Putamen (tissue), 1 donor: Measurements from ENCODE around the gene ALAS1.

ENCODE experiments used
- DNase-seq: peaks from one replicate; pipeline ENCODE4 v3.0.0-alpha.2; 2016; ENCODE audit warnings: low spot score

The ALAS1 gene

GRCh38 chr3:52198643-52199608, 966 bp downstream of the ALAS1 start:
- no peak for DNase-seq

DNA sequence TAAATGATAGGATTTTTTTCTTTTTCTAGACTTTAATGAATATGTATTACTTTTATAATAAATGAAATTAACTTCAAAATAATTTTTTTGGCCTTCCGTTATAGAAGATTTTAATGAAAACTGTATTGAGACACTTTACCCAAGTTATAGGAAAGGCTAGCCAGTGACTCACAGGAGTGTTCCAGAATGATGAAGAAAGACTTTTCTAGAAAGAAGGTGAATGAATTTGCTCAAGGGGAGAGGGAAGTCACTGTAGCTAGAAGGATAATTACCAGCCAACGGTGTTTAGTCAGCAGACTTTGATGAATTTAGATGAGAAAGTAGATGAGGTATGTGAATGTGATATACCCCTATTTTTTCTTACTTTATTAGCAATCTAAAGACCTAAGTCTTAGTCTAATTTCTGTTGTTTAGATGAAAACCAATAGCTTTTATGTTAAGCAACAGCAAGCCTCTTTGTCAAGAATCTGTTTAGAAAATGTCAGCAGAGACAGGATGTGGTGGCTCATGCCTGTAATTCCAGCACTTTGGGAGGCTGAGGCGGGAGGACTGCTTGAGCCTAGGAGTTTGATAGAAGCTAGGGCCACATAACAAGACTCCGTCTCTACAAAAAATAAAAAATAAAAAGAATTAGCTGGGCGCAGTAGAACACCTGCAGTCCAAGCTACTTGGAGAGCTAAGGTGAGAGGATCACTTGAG, 3.2 kb downstream of the ALAS1 start:
- DNase-seq: no peak

DNA sequence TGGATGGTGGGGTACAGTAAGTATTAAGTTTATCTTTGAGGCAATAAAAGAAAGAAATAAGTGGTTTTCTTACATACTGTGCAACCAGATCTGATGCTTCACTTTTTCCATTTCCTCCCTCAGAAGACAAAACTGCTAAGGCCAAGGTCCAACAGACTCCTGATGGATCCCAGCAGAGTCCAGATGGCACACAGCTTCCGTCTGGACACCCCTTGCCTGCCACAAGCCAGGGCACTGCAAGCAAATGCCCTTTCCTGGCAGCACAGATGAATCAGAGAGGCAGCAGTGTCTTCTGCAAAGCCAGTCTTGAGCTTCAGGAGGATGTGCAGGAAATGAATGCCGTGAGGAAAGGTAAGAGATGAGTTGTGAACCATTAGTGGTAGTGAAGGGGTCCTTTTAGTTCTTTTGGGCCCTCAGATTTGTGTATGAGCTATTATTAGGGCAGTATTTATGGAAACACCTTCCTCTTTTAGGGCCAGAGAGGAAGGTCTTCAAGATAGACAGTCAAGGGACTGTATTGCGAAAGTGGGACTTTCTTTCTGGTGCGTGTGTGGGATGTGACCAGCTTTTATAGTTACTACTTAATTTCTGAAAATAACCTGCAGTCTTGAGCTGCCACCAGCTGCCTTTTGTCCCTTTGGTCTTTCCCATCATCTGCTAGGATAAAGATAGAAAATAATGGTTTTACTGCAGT, 4.6 kb downstream of the ALAS1 start:
- DNase-seq: no peak

DNA sequence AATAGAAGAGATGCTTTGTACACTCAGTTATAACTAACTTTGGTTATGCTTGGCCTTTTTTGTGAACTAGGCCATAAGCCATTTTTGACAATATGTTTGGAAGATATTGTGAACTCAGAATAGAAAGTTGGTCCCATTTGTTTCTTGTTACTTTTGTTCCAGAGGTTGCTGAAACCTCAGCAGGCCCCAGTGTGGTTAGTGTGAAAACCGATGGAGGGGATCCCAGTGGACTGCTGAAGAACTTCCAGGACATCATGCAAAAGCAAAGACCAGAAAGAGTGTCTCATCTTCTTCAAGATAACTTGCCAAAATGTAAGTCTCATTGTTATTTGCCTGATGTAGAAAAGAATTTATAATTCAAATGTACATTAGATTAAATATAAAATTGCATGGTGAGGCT, 5.7 kb downstream of the ALAS1 start:
- no peak for DNase-seq

DNA sequence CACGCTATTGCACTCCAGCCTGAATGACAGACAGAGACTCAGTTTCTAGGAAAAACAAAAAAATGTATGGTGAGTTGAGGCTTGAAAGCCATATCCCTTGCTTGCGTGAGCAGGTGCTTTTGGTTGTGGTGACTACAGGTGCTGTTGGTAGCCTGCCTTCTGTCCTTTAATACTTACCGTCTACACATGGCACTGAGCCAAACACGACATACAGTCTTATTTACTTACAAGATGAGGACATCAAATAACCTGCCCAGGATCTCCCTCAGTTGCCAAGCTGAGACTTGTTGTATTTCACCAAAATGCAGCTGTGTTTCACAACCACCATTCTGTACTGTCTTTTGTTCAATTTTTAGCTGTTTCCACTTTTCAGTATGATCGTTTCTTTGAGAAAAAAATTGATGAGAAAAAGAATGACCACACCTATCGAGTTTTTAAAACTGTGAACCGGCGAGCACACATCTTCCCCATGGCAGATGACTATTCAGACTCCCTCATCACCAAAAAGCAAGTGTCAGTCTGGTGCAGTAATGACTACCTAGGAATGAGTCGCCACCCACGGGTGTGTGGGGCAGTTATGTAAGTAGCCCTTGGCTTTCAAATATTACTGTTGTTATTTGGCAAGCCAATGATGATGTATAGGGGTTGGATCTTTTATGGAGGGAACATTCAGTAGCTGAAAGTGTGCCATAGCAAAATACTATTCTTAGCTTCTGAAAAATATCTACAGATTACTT, 6.5 kb downstream of the ALAS1 start:
- DNase-seq: no peak

DNA sequence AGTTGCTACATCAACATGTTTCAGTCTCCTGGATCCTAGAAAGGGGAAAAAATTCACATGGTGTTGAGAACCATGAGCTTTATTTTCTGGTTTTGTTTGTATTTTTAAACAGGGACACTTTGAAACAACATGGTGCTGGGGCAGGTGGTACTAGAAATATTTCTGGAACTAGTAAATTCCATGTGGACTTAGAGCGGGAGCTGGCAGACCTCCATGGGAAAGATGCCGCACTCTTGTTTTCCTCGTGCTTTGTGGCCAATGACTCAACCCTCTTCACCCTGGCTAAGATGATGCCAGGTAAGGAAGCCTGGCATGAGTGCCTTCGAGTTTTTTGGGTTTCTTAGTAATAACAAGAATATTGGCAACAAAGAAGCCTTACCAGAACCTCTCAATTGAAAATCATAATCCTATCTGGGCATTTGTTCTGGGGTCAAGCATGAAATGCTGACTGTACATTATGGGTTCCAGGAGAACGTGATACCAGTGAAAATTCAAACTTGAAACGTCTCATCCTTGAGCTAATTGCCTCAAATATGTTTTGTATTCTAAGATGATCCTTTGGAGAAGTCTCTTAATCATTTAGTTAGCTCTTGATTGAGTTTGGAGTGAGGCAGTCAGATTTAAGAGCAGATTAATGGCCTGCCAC, 7.9 kb downstream of the ALAS1 start:
- no peak for DNase-seq

GRCh38 chr3:52208556-52208955, 10.6 kb downstream of the ALAS1 start:
- DNase-seq: no peak

- no peak for DNase-seq
Measured at GRCh38 chr3:52210037-52210436, 12.1 kb downstream of the ALAS1 start.

- DNase-seq: no peak
Measured at GRCh38 chr3:52210550-52211046, 12.6 kb downstream of the ALAS1 start.

DNA sequence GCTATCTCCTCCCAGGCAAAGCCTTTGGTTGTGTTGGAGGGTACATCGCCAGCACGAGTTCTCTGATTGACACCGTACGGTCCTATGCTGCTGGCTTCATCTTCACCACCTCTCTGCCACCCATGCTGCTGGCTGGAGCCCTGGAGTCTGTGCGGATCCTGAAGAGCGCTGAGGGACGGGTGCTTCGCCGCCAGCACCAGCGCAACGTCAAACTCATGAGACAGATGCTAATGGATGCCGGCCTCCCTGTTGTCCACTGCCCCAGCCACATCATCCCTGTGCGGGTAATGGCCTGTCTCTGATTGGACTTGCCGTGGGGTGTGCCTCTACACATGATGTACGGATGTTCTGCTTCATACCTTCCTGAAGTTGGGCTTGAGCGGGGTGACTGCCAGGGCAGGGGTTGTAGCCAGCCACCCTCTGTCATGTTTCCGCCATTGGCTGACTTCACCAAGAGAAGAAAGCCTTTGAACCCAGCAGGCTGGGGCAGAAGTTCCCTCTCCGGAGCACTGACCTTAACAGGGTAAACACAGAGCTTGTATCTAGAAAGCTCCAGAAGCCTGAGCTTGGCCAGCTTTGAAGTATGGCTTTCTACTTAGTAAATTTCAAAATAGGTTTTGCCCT, 13.4 kb downstream of the ALAS1 start:
- DNase-seq: no peak

DNA sequence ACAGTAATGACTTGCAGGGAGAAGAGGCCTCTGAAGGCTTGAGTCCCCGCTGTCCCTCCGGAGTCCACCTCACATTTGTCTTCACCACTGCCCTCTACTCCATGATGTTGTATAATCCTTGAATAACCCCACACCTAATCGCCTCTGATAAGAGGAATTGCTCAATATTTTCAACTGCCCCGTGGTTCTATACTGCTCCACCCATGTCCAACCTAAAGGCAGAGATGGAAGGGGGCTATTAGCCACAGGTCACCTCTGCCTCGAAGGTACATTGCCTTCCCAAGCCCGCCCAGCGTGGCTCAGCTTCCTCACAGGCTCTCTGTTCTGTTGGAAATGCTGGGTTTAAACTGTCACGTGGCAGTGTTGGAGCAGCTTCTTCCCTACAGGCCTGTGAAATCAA, 15.0 kb downstream of the ALAS1 start:
- no peak for DNase-seq

DNA sequence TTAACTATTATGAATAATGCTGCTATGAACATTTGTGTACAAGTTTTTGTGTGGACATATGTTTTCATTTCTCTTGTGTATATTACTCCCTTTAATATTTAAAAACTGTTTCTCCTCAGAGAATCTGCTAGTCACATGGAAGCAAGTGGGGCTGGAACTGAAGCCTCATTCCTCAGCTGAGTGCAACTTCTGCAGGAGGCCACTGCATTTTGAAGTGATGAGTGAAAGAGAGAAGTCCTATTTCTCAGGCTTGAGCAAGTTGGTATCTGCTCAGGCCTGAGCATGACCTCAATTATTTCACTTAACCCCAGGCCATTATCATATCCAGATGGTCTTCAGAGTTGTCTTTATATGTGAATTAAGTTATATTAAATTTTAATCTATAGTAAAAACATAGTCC, 15.9 kb downstream of the ALAS1 start:
- DNase-seq: no peak

GRCh38 chr3:52215351-52215750, 17.4 kb downstream of the ALAS1 start:
- no peak for DNase-seq

DNA sequence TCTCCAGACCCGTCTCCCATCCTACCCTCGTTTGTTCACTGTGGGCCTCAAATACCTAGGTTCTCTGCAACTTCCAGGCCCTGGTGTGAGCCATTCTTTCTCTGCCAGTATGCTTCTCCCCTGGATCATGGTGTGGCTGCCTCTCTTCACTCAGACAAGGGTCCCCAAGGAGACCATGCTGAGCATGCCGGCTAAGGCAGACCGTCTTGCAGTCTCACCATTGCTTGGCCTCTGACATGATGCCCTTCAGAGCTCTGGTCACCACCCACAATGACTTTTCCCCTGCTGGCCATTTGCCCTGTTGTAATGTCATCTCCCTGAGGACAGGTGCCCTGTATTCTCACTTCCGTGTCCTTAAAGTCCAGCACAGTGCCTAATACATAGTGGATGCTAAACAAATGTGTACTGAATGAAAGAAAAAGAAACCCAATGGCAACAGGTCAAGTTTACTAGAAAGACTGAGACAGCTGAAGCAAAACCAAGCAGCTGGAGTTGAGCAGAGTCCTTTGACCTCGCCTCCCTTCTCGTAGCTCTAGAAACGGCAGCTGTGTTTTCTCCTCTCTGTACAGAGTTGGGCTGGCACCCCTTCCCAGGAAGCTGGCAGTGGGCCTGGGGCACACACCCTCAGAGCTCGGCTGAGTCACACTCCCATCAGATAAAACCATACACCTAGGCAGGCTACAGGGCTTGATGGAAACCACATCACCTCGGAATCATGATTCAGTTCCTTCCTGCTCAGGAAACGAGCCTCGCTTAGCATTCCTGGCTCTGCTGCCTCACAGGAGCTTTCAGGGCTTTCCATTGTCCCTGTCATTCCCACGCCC, 18.8 kb downstream of the ALAS1 start:
- DNase-seq: no peak

GRCh38 chr3:52217409-52217805, 19.4 kb downstream of the ALAS1 start:
- no peak for DNase-seq

DNA sequence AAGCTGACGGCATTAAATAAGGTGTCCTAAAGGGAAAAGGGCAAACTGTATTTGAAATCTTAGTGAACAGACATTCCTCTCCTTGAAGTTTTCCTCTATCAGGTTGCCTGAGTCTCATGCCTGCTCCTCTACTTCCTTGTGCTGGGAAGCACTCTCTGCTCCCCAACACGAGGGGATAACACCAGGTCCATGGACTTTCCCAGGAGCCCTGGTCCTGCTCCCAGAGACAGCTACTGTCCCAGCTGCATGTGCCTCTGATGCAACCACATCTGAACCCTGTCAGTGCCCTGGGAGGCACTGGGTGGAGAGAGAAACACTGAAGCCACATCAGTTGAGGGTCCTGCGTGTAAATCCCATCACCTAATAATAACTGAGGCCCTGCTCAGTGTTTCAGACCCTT, 20.1 kb downstream of the ALAS1 start:
- no peak for DNase-seq

- DNase-seq: no peak
Measured at GRCh38 chr3:52218454-52218853, 20.5 kb downstream of the ALAS1 start.

- DNase-seq: no peak
Measured at GRCh38 chr3:52218937-52219650, 21.1 kb downstream of the ALAS1 start.

DNA sequence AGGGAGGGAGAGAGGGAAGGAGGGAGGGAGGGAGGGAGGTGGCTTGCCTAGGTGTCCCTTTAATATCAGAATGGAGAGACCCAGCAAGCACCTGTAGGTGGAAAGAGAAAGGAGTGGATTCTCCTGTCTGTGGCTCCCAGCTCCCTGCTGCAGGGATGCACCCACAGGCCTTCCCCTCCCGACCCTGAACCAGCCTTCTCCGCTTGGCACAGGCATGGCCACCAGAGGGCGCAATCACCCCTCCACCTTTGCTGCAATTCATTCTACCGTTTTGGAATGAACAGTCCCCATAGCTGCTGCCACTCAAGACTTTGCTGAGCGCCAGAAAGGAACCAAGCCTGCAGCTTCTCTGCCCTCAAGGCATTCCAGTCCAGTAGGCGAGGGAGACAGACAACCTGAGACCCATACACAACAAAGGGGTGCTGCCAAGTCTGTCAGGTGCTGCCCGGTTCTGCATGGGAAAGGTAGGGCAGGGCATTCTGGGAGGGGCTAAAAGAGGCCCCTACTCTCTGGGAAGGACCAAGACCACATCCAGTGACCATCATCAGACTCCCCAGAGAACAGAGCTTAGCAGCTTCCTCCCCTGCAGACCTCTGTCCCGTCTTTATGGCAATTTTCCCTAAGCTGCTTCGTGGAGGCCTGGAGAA, 22.5 kb downstream of the ALAS1 start:
- peak; percentile 72 for DNase-seq
